ENCODE data around the gene NHLRC4. TPM values are rescaled to one million over a fixed set of nuclear protein-coding genes. Genes with fewer than 3 reads are reported as not detected.

Gene NHLRC4
- total and polyA plus RNA-seq, 2 of the 4 experiments (the other 2 are of a cell fraction): 0.72 to 0.84 TPM

GRCh38 chr16:551210-551609 lies 15.6 kb upstream of the NHLRC4 start:
- Histone ChIP-seq H3K4ac (ENCODE audit: low read depth, low read length) (no peak overlapping the region), H3K23ac (ENCODE audit: low read depth, low read length) (no peak overlapping the region), H3K79me1 (ENCODE audit: low read depth in 1 of 2, low read length in 2 of 2) (peaks cover 0 to 3% of the 10 kb centered on the region in 2 experiments; a peak in 1 of 4 replicates), H3K56ac (ENCODE audit: extremely low read depth, insufficient read depth, low read length) (no peak overlapping the region), H3K4me2 (ENCODE audit: low read depth, low read length) (no peak overlapping the region), H4K91ac (ENCODE audit: insufficient read depth, low read depth, low read length) (no peak overlapping the region), H4K8ac (ENCODE audit: low read depth in 2 of 2, low read length in 2 of 2) (no peak overlapping the region), H2BK120ac (ENCODE audit: low read depth, low read length) (no peak overlapping the region), H3K36me3 (ENCODE audit: control insufficient read depth, insufficient read depth, low read length) (peaks cover 31% of the 10 kb centered on the region), H3K27ac (ENCODE audit: insufficient read depth, low read length) (no peak overlapping the region), H3K9ac (ENCODE audit: low read depth, low read length) (no peak overlapping the region), H2BK5ac (ENCODE audit: low read depth, low read length, poor library complexity, severe bottlenecking) (no peak overlapping the region), H3K27me3 (ENCODE audit: control insufficient read depth, insufficient read depth, low read length) (no peaks in the 10 kb centered on the region), H3K4me3 (ENCODE audit: insufficient read depth, low read depth, low read length) (no peak overlapping the region), H2AFZ (replicated peaks; ENCODE audit: low read length, poor library complexity) (no peak overlapping the region), H3K18ac (ENCODE audit: low read depth, low read length) (no peak overlapping the region), H3K14ac (replicated peaks; ENCODE audit: low read depth, low read length) (no peak overlapping the region), H4K20me1 (ENCODE audit: insufficient read depth, low read length) (peaks cover 5% of the 10 kb centered on the region; the same call in 1 of the 2 replicates), H3K9me1 (ENCODE audit: insufficient read depth, low read length) (no peaks in the 10 kb centered on the region), H2AK9ac (replicated peaks; ENCODE audit: low read depth, low read length, poor library complexity) (no peak overlapping the region), H3K4me1 (ENCODE audit: control insufficient read depth, insufficient read depth, low read length) (0 out of 2 replicates have a peak, but pooled peaks cover 3% of the 10 kb centered on the region), H4K5ac (ENCODE audit: low read depth, low read length) (no peak overlapping the region), H2BK15ac (ENCODE audit: low read depth, low read length) (no peak overlapping the region), H3K9me3 (ENCODE audit: control insufficient read depth, insufficient read depth, low read length) (no peaks in the 10 kb centered on the region), H2AK5ac (ENCODE audit: low read depth, low read length) (no peak overlapping the region), H2BK20ac (ENCODE audit: low read depth, low read length) (no peak overlapping the region)
- WGBS, 2 experiments (ENCODE audit: extremely low coverage in 2 of 2, insufficient read length in 1 of 2): 99% methylated on average over 18 of the region's 28 CpGs; no CpG with 5 or more reads in 1 of the 2 experiments
- BruUV-seq (replicated peaks): no TSS peak
- DNase-seq: no peak
- dilution Hi-C loops (cut with HindIII; ENCODE audit: low sequenced_read_pairs, unreplicated experiment): no loop called here
- intact Hi-C loops (cut with micrococcal nuclease): no loop called here
- ChIA-PET CTCF (no interaction called here), POLR2A (ENCODE audit: unreplicated experiment) (no interaction called here)
- TF ChIP-seq POLR2A (IDR thresholded peaks at IDR 0.05; ENCODE audit: low read depth, low read length) (no peak), MAFK (IDR thresholded peaks at IDR 0.05; ENCODE audit: low read depth, low read length) (no peak), FOS (IDR thresholded peaks at IDR 0.05; ENCODE audit: low read depth, low read length) (no peak), CEBPB (IDR thresholded peaks at IDR 0.05; ENCODE audit: low read depth, low read length) (no peak), RCOR1 (IDR thresholded peaks at IDR 0.05; ENCODE audit: insufficient replicate concordance, low read length) (no peak)
- ATAC-seq (ENCODE audit: low read depth): no peak
- in situ Hi-C loops (cut with MboI; ENCODE audit: low sequenced_read_pairs): no loop called here
